ENCODE results near the gene ZNF343. TPM values are rescaled to one million over a fixed set of nuclear protein-coding genes. Genes with fewer than 3 reads are reported as not detected.

The ZNF343 gene
- total and polyA plus RNA-seq, 2 experiments from 2014 or later: 2.4 to 6.4 TPM

- H3K4me1 ChIP-seq (ENCODE audit: insufficient read depth): no peaks in the 10 kb centered on the region; the same call in 1 of the 2 replicates
- H3F3A ChIP-seq (replicated peaks; ENCODE audit: low read depth): no peaks in the 10 kb centered on the region
- H3K9me3 Mint-ChIP-seq: no peaks in the 10 kb centered on the region
- no peaks in the 10 kb centered on the region for H3K9me2 ChIP-seq (ENCODE audit: insufficient read depth)
- peaks cover 6% of the 10 kb centered on the region for H3K27me3 Mint-ChIP-seq (ENCODE audit: insufficient read depth, low read depth, poor library complexity)
- H3K79me2 ChIP-seq (replicated peaks; ENCODE audit: insufficient read depth): no peaks in the 10 kb centered on the region
- H4K20me1 ChIP-seq (replicated peaks; ENCODE audit: insufficient read depth): no peaks in the 10 kb centered on the region
- no peak overlapping the region for H3K4me3 Mint-ChIP-seq
- no peak overlapping the region for H3K4me3 ChIP-seq
- peaks cover 14% of the 10 kb centered on the region for H3K4me1 Mint-ChIP-seq
- DNase-seq (ENCODE audit: low spot score): peak; percentile 57
- H3K36me3 Mint-ChIP-seq (ENCODE audit: low read depth): no peaks in the 10 kb centered on the region
- ATAC-seq: peak; percentile 84
- TF ChIP-seq ZNF331 (CRISPR knock-in tag; IDR thresholded peaks at IDR 0.05; ENCODE audit: low read depth) (no peak), POLR2AphosphoS5 (IDR thresholded peaks at IDR 0.05; ENCODE audit: low read depth) (no peak), NANOG (IDR thresholded peaks at IDR 0.05; ENCODE audit: borderline replicate concordance) (no peak), CTCF (conservative IDR thresholded peaks at IDR 0.05; ENCODE audit: low read depth in 2 of 2) (peak; percentile 57 to 69), EZH2 (IDR thresholded peaks at IDR 0.05; ENCODE audit: low read depth, unreplicated experiment) (no peak)
- TF ChIP-seq, protein P1, sequence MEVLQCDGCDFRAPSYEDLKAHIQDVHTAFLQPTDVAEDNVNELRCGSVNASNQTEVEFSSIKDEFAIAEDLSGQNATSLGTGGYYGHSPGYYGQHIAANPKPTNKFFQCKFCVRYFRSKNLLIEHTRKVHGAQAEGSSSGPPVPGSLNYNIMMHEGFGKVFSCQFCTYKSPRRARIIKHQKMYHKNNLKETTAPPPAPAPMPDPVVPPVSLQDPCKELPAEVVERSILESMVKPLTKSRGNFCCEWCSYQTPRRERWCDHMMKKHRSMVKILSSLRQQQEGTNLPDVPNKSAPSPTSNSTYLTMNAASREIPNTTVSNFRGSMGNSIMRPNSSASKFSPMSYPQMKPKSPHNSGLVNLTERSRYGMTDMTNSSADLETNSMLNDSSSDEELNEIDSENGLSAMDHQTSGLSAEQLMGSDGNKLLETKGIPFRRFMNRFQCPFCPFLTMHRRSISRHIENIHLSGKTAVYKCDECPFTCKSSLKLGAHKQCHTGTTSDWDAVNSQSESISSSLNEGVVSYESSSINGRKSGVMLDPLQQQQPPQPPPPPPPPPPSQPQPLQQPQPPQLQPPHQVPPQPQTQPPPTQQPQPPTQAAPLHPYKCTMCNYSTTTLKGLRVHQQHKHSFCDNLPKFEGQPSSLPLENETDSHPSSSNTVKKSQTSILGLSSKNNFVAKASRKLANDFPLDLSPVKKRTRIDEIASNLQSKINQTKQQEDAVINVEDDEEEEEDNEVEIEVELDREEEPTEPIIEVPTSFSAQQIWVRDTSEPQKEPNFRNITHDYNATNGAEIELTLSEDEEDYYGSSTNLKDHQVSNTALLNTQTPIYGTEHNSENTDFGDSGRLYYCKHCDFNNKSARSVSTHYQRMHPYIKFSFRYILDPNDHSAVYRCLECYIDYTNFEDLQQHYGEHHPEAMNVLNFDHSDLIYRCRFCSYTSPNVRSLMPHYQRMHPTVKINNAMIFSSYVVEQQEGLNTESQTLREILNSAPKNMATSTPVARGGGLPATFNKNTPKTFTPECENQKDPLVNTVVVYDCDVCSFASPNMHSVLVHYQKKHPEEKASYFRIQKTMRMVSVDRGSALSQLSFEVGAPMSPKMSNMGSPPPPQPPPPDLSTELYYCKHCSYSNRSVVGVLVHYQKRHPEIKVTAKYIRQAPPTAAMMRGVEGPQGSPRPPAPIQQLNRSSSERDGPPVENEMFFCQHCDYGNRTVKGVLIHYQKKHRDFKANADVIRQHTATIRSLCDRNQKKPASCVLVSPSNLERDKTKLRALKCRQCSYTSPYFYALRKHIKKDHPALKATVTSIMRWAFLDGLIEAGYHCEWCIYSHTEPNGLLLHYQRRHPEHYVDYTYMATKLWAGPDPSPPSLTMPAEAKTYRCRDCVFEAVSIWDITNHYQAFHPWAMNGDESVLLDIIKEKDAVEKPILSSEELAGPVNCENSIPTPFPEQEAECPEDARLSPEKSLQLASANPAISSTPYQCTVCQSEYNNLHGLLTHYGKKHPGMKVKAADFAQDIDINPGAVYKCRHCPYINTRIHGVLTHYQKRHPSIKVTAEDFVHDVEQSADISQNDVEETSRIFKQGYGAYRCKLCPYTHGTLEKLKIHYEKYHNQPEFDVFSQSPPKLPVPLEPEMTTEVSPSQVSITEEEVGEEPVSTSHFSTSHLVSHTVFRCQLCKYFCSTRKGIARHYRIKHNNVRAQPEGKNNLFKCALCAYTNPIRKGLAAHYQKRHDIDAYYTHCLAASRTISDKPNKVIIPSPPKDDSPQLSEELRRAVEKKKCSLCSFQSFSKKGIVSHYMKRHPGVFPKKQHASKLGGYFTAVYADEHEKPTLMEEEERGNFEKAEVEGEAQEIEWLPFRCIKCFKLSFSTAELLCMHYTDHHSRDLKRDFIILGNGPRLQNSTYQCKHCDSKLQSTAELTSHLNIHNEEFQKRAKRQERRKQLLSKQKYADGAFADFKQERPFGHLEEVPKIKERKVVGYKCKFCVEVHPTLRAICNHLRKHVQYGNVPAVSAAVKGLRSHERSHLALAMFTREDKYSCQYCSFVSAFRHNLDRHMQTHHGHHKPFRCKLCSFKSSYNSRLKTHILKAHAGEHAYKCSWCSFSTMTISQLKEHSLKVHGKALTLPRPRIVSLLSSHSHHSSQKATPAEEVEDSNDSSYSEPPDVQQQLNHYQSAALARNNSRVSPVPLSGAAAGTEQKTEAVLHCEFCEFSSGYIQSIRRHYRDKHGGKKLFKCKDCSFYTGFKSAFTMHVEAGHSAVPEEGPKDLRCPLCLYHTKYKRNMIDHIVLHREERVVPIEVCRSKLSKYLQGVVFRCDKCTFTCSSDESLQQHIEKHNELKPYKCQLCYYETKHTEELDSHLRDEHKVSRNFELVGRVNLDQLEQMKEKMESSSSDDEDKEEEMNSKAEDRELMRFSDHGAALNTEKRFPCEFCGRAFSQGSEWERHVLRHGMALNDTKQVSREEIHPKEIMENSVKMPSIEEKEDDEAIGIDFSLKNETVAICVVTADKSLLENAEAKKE (CRISPR knock-in tag; IDR thresholded peaks at IDR 0.05): no peak
- no peak overlapping the region for H3K27ac ChIP-seq (ENCODE audit: low read depth)
- no peak overlapping the region for H3K27ac Mint-ChIP-seq
- H3K27me3 ChIP-seq (ENCODE audit: insufficient read depth): no peaks in the 10 kb centered on the region
- H2AFZ ChIP-seq: no peak overlapping the region
- H3K4me2 ChIP-seq: no peak overlapping the region
- no peaks in the 10 kb centered on the region for H3K36me3 ChIP-seq (ENCODE audit: insufficient read depth)
These were observed 31.7 kb downstream of the ZNF343 start for GRCh38 chr20:2476742-2477615.
